KMS-11 (cell line): Measurements from ENCODE around the gene OXCT1.
A peak's percentile ranks its signal among the peaks of the same experiment; 100 is the strongest.

Experiments used
- H2AFZ ChIP-seq: fragments of 200-600 bp; sonication (generic); 2 replicates; pipeline ENCODE4 v1.6.1; 2016; ENCODE audit warnings: antibody characterized with exemption, mixed run types, low read depth
- H3K27ac ChIP-seq: fragments of 200-600 bp; sonication (generic); 2 replicates; pipeline ENCODE4 v1.6.1; 2016; ENCODE audit warnings: mild to moderate bottlenecking, mixed run types
- H3K27me3 ChIP-seq: fragments of 200-600 bp; sonication (generic); 2 replicates; pipeline ENCODE4 v1.6.1; 2017; ENCODE audit warnings: mild to moderate bottlenecking, low read depth, mixed run types, moderate library complexity; ENCODE audit not compliant: insufficient read depth
- H3K36me3 ChIP-seq: fragments of 200-600 bp; sonication (generic); 2 replicates; pipeline ENCODE4 v1.6.1; 2017; ENCODE audit warnings: mild to moderate bottlenecking, mixed run types; ENCODE audit not compliant: insufficient read depth
- H3K4me1 ChIP-seq: fragments of 200-600 bp; sonication (generic); 2 replicates; pipeline ENCODE4 v1.6.1; 2016; ENCODE audit warnings: mild to moderate bottlenecking, low read depth, mixed run types; ENCODE audit not compliant: poor library complexity, severe bottlenecking
- H3K4me2 ChIP-seq: fragments of 200-600 bp; sonication (generic); 2 replicates; pipeline ENCODE4 v1.7.0; 2016; ENCODE audit warnings: mild to moderate bottlenecking, mixed run types
- H3K4me3 ChIP-seq: fragments of 200-600 bp; sonication (generic); IDR thresholded peaks from 2 replicates; pipeline ENCODE4 v1.6.1; 2017; ENCODE audit warnings: low read depth, low read length, mixed read lengths; ENCODE audit not compliant: insufficient read depth
- H3K79me2 ChIP-seq: fragments of 200-600 bp; sonication (generic); 2 replicates; pipeline ENCODE4 v1.6.1; 2016; ENCODE audit warnings: low read depth, mixed run types; ENCODE audit not compliant: insufficient read depth
- H3K9ac ChIP-seq: fragments of 200-600 bp; sonication (generic); 2 replicates; pipeline ENCODE4 v1.6.1; 2016; ENCODE audit warnings: mild to moderate bottlenecking, mixed run types
- H4K20me1 ChIP-seq: fragments of 200-600 bp; sonication (generic); 2 replicates; pipeline ENCODE4 v1.6.1; 2016; ENCODE audit warnings: mild to moderate bottlenecking, mixed run types; ENCODE audit not compliant: insufficient read depth
- CTCF ChIP-seq: fragments of 200-600 bp; sonication (generic); conservative IDR thresholded peaks from 2 replicates; pipeline ENCODE4 v1.6.1; 2017; ENCODE audit warnings: low read depth, mild to moderate bottlenecking, antibody characterized with exemption, low read length, moderate library complexity, mixed read lengths

The OXCT1 gene

GRCh38 chr5:41843456-41844370, 26.5 kb downstream of the OXCT1 start:
- Histone ChIP-seq H3K4me1 (no peaks in the 10 kb centered on the region), H3K36me3 (no peaks in the 10 kb centered on the region), H2AFZ (no peak overlapping the region), H3K4me2 (no peak overlapping the region), H3K79me2 (no peaks in the 10 kb centered on the region), H3K27ac (no peak overlapping the region), H4K20me1 (no peaks in the 10 kb centered on the region), H3K9ac (no peak overlapping the region), H3K27me3 (no peaks in the 10 kb centered on the region), H3K4me3 (no peak overlapping the region)
- TF ChIP-seq CTCF: peak; percentile 89

- no peaks in the 10 kb centered on the region for H4K20me1 ChIP-seq
- H3K36me3 ChIP-seq: no peaks in the 10 kb centered on the region
- TF ChIP-seq CTCF: no peak
- H3K27ac ChIP-seq: no peak overlapping the region
- H3K79me2 ChIP-seq: no peaks in the 10 kb centered on the region
- no peak overlapping the region for H3K4me3 ChIP-seq
- H3K27me3 ChIP-seq: no peaks in the 10 kb centered on the region
- H3K4me2 ChIP-seq: no peak overlapping the region
- H3K4me1 ChIP-seq: no peaks in the 10 kb centered on the region
- H2AFZ ChIP-seq: no peak overlapping the region
- H3K9ac ChIP-seq: no peak overlapping the region
Measured at GRCh38 chr5:41842777-41843176, 27.4 kb downstream of the OXCT1 start.

- Histone ChIP-seq H3K27me3 (no peaks in the 10 kb centered on the region), H3K9ac (no peak overlapping the region), H3K27ac (no peak overlapping the region), H3K4me1 (no peaks in the 10 kb centered on the region), H3K36me3 (no peaks in the 10 kb centered on the region), H2AFZ (no peak overlapping the region), H3K4me3 (no peak overlapping the region), H3K79me2 (no peaks in the 10 kb centered on the region), H4K20me1 (no peaks in the 10 kb centered on the region), H3K4me2 (no peak overlapping the region)
- no peak for TF ChIP-seq CTCF
Measured at GRCh38 chr5:41841325-41841724, 28.9 kb downstream of the OXCT1 start.

- H3K27ac ChIP-seq: no peak overlapping the region
- H2AFZ ChIP-seq: no peak overlapping the region
- H3K9ac ChIP-seq: no peak overlapping the region
- H3K36me3 ChIP-seq: no peaks in the 10 kb centered on the region
- no peak overlapping the region for H3K4me3 ChIP-seq
- no peak for TF ChIP-seq CTCF
- no peak overlapping the region for H3K4me2 ChIP-seq
- no peaks in the 10 kb centered on the region for H3K27me3 ChIP-seq
- H4K20me1 ChIP-seq: no peaks in the 10 kb centered on the region
- H3K4me1 ChIP-seq: peaks cover 6% of the 10 kb centered on the region
- no peaks in the 10 kb centered on the region for H3K79me2 ChIP-seq
Measured at GRCh38 chr5:41840251-41840650, 30.0 kb downstream of the OXCT1 start.
